Suprapubic skin (tissue), 3 donors: Measurements from ENCODE around the gene EIF4G3.

ENCODE experiments used
- CTCF ChIP-seq, 2 donors: fragments of 200-600 bp in 1 of 2; fragments of 450-650 bp in 1 of 2; sonication (generic) in 1 of 2; IDR thresholded peaks; one replicate each; pipeline ENCODE4 v1.5.1; 2016 to 2019; ENCODE audit warnings: antibody characterized with exemption in 2 of 2, mild to moderate bottlenecking in 1 of 2, moderate library complexity in 1 of 2
- EP300 ChIP-seq: sonication (generic); formaldehyde crosslinking; IDR thresholded peaks from one replicate; pipeline ENCODE4 v1.6.1; 2017; ENCODE audit warnings: antibody characterized with exemption
- POLR2A ChIP-seq, 2 donors: fragments of 450-650 bp; IDR thresholded peaks; one replicate each; pipeline ENCODE4 v1.6.1; 2017; ENCODE audit warnings: antibody characterized with exemption in 2 of 2, mild to moderate bottlenecking in 2 of 2, moderate library complexity in 2 of 2

- TF ChIP-seq CTCF (IDR thresholded peaks at IDR 0.05) = no peak
- no peak for TF ChIP-seq POLR2A (IDR thresholded peaks at IDR 0.05)
- TF ChIP-seq EP300 = no peak
These were observed 341.9 kb downstream of the EIF4G3 start for GRCh38 chr1:20834780-20835179.
